HG03064 (cell line): ENCODE measurements around the gene HOMER1.

Experiments
- ATAC-seq: cut with Tn5 transposase; IDR thresholded peaks from one replicate; pipeline ENCODE4 v1.9.1; 2021; ENCODE audit warnings: low read depth; ENCODE audit not compliant: unreplicated experiment

The HOMER1 gene

GRCh38 chr5:79491690-79492317, 22.1 kb downstream of the HOMER1 start:
- no peak for ATAC-seq

DNA sequence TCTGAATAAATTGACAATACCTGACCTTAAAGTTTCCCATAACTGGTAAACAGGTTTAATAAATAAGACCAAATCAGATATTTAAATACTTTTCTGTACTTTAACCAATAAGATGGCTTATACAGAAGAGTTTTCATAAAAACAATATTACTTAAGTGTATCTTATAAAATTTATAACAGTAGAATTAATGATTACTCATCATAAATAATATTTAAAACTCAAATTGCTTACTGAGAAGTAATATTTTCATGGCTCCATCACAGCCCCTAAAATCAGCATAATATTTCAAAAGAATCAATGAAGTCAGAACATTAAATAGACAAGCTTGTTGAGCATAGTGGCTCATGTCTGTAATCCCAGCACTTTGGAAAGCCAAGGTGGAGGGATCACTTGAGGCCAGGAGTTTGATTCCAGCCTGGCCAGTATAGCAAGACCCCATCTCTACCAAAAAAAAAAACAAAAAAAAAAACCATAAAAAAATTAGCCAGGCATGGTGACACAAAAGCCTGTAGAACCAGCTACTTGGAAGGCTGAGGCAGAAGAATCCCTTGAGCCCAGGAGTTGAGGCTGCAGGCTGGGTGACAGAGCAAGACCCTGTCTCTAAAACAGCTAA, 23.5 kb downstream of the HOMER1 start:
- no peak for ATAC-seq

DNA sequence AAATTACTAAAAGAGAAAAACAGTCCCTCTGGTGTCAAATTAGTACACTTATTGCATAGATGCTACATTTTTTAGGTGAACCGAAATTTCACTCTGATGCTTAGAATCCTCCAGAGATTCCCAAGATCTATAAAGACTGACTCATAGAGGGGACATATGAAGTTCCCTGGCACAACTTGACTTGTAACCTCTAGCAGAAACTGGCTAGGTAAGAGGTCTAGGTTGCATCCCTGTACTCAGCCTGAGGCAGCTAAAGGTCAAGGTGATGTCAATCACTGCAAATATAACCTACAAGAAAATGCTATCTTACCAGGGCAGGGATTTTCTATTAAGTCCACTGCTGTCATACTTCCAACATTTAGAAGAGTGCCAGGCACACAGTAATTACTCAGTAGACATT, 24.2 kb downstream of the HOMER1 start:
- no peak for ATAC-seq

DNA sequence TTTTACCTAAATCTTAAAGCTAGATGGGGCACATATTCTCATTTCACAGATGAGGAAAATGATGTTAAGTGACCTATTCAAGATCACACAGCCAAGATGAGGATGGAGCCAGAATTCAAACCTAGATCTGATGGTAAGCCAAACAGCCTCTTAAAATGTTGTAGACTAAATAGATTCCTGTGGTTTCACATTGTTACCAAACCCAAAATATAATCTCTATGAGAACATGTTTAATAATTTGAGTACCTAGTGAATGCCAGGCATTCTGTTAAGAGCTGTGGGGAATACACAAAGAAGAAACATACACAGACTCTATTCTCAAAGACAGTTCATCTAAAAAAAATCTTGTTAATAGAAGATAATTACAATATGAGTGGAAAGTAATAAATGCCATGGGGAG, 25.2 kb downstream of the HOMER1 start:
- no peak for ATAC-seq

DNA sequence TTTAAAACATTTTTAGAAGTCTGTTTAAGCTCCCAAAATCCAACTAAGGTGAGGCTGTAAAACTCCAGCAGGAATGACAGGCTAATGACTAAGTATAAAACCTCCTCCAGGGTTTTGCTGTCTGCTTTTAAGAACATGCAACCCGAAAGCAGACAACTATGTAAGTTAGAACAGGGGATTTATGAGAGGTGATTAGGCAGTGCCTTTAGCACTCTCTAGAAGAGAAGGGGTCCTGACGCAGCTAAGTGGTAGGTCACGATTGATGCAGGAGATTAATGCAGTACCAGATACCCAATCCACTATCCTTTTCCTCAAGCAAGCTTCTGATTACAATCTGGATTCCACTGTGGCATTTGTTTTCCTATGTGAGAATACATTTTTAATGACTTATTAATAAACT, 25.9 kb downstream of the HOMER1 start:
- ATAC-seq, result no peak

DNA sequence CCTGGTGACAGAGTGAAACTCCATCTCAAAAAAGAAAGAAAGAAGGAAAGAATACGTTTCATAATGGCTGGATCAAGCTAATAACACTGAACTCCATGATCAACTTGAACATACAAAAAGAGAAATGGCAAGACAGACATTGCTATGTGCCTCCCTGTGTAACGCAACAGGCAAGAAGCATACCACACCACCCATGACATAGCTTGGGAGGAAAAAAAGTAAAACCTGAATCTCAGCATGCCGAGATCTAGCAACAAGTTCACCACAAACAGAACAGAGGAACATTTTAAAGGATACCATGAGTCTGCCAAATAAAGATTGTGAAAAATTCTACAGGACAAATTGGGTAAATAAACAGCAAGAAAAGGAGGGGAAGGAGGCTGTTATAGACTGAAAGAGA, 26.7 kb downstream of the HOMER1 start:
- ATAC-seq, result no peak

DNA sequence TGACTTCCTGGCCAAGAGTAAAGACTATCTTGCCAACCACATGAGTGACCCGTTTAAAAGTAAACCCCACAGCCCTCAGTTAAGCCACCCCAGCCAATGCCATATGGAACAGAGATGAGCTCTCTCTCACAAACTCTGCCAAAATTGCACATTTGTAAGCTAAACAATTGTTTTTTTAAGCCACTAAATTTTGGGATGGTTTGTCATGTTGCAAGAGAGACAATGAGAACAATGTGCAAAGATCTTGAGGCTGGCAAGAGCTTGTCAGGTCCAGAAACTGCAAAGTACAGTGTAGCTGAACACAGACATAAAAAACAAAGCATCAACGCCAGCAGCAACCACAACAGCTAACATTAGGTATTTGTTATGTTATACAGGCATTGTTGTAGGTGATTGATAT, 27.8 kb downstream of the HOMER1 start:
- ATAC-seq, result no peak

DNA sequence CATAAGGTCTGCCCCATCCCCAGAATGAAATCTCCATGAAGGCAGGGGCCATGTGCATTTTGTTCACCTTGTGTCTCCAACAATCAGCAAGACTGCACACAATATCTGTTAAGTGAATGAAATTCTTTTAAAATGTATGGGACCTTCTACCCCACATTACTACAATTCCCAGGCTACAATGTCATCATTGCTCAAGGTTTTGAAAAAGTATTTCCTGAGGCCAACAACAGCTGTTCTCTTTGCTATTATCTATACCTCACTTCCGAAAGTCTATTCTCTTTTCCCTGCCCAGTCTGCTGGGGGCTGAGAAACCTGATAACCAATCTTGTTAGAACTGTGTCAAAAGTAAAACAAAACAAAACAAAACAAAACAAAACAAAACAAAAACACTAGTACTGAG, 29.2 kb downstream of the HOMER1 start:
- ATAC-seq, result no peak

GRCh38 chr5:79481574-79481973, 32.4 kb downstream of the HOMER1 start:
- ATAC-seq, result no peak

- ATAC-seq, result no peak
Observed at GRCh38 chr5:79480991-79481390, 32.9 kb downstream of the HOMER1 start.

GRCh38 chr5:79475152-79475466, 38.8 kb downstream of the HOMER1 start:
- no peak for ATAC-seq

DNA sequence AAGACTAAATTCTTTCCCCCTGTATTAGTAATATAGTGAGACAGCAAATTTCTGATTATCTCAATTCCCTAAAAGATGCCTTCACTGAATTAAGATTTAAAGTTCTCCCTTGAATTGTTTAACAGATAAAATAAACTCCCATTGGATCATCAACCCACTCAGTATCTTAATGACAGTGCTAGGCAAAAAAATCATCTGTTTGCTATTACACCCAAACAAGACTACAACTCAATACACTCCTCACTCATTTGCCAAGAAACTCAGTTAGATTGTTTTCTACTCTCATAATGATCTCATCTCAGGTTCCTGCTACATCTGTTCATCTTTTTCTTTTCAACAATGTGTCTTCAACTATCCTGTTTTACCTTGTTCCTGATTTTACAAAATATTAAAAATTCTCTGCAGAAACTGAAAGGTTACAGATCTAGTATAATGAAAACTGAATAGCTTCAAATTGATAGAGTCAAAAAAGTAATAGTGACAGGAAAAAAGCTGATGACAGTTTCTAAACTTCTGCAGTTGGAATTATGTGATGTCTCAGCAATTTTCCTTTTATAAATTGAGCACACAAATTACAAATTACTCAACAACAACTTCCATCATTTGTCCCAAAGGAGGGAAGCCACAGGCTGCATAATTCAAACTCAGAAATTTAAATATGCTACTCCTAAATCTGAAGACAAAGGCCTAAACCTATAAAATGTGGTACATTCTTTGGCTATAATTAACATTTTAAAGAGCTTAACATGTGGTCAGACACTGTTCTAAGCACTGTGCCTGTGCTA, 39.4 kb downstream of the HOMER1 start:
- ATAC-seq, result no peak

GRCh38 chr5:79471556-79471955, 42.4 kb downstream of the HOMER1 start:
- no peak for ATAC-seq

GRCh38 chr5:79464695-79465332, 49.1 kb downstream of the HOMER1 start:
- ATAC-seq, result no peak

DNA sequence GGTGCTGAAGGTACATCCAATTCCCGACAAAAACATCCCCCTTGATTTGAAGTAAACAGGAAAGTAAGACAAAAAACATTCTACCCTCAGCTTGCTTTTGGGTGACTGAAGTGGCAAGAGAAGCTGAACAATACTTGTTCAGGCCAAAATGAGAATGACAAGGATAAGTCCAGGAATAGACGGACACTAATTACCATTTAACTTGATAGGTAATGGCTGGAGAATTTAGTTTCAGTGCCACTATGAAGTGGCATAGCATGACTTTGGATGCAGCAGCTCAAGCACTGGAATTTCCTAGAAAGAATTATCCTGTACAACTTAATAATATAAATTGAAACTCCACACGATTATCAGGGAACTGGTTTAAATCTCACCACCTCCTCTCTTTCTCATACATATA, 49.7 kb downstream of the HOMER1 start:
- ATAC-seq, result no peak

- no peak for ATAC-seq
Observed at GRCh38 chr5:79459626-79460025, 54.3 kb downstream of the HOMER1 start.

DNA sequence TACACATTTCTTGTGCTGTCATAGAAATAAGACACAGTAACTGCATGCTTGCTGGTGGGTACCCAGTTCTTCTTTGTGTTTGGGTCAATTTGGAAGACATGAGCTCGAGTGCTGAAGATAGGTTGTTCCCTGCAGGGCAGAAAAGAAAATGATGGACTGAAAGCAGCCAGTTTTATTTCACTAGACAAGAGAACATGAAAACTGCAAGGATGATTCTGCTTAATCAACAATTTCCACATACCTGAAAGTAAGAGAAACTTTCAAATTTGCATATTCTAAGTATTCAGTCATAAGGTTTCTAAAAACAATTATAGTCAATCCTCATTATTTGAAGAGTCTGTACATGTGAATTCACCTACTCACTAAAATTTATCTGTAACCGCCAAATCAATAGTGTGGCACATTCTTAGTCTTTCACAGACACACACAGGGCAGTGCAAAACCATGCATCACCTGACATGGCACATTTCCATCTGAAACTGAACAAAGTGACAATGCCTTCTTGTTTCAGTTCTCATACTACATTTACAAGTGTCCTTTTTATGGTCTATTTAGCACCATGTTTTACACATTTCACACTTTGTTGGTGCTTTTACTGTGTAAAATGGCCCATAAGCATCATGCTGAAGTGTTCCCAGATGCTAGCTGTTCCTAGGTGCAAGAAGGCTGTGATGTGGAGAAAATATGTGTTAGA, 56.9 kb downstream of the HOMER1 start:
- no peak for ATAC-seq

- ATAC-seq, result no peak
Observed at GRCh38 chr5:79456400-79456799, 57.5 kb downstream of the HOMER1 start.

DNA sequence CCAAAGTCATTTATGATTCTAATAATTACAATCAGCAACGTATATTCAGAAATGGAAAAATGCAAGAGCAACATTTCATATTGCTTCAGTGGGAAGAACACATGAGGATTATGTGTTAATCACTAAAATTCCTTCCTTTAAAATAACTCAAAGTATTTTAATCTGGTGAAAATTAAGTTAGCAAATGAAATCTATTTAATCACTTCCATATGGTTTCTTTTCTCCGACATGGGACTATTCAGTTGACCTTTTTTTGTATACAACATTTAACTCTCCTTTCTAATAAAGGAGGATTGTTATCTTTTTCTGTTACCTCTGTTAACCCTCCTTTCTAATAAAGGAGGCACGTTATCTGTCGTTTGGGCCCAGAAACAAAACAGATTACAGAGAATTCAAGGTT, 59.9 kb downstream of the HOMER1 start:
- no peak for ATAC-seq

DNA sequence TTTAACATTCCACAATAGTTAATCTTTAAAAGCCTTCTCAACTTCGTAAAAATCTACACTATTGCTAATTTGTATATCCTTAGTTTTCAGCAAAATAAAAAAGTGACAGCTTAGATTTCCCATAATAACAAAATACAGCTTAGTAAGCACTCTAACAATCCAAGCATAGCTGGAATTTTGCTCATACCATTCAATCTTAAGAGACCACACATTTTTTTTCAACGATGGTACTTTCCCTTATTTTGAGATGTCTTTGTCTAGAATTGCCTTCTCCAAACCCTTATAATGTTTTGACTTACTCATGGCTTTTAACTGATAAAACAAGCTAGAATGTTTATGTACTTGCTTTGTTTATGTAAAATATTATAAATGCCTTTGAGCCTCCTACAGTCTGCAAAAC, 65.6 kb downstream of the HOMER1 start:
- no peak for ATAC-seq

DNA sequence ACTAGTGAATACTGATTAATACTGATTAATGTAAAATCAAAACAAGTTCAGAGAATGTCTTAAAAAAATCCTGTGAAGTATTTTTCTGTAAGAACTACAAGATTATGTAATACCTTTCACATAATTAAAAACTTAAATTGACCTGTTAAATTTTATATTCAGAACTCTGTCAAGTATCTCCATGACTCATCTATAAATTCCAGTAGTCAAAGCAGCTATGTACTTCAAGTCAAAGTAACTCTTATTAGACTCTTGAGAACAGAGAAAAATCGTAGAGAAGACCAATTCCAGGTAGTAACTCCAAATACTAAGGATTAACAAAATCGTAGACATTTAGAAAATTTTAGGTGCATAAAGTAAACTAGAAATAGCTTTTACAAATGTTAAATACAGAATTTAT, 77.1 kb downstream of the HOMER1 start:
- ATAC-seq, result no peak
